ACC112 (cell line): ENCODE data around the gene HOXB7.

Experiments used
- H2AFZ ChIP-seq: fragments of 200-600 bp; sonication (generic); one replicate; pipeline ENCODE4 v1.6.0; 2017; ENCODE audit warnings: antibody characterized with exemption, low read length; ENCODE audit not compliant: unreplicated experiment
- H3K27ac ChIP-seq: fragments of 200-600 bp; sonication (generic); 2 replicates; pipeline ENCODE4 v1.5.1; 2014; ENCODE audit warnings: low read depth, mild to moderate bottlenecking, antibody characterized with exemption, low read length, moderate library complexity
- H3K27me3 ChIP-seq: fragments of 200-600 bp; sonication (generic); 2 replicates; pipeline ENCODE4 v1.6.1; 2014; ENCODE audit warnings: mild to moderate bottlenecking, antibody characterized with exemption, low read length, moderate library complexity, mixed read lengths; ENCODE audit not compliant: insufficient read depth
- H3K36me3 ChIP-seq: fragments of 200-600 bp; sonication (generic); 2 replicates; pipeline ENCODE4 v1.6.1; 2016; ENCODE audit warnings: mild to moderate bottlenecking, antibody characterized with exemption, low read length, moderate library complexity, mixed read lengths; ENCODE audit not compliant: insufficient read depth
- H3K4me1 ChIP-seq: fragments of 200-600 bp; sonication (generic); one replicate; pipeline ENCODE4 v1.6.1; 2016; ENCODE audit warnings: low read length, mixed read lengths; ENCODE audit not compliant: insufficient read depth, unreplicated experiment, control insufficient read depth
- H3K4me3 ChIP-seq: fragments of 200-600 bp; sonication (generic); 2 replicates; pipeline ENCODE4 v1.5.1; 2014; ENCODE audit warnings: mild to moderate bottlenecking, low read depth, low read length
- H3K79me2 ChIP-seq: fragments of 200-600 bp; sonication (generic); one replicate; pipeline ENCODE4 v1.6.0; 2016; ENCODE audit warnings: low read length; ENCODE audit not compliant: control insufficient read depth, unreplicated experiment, insufficient read depth

Gene HOXB7

DNA sequence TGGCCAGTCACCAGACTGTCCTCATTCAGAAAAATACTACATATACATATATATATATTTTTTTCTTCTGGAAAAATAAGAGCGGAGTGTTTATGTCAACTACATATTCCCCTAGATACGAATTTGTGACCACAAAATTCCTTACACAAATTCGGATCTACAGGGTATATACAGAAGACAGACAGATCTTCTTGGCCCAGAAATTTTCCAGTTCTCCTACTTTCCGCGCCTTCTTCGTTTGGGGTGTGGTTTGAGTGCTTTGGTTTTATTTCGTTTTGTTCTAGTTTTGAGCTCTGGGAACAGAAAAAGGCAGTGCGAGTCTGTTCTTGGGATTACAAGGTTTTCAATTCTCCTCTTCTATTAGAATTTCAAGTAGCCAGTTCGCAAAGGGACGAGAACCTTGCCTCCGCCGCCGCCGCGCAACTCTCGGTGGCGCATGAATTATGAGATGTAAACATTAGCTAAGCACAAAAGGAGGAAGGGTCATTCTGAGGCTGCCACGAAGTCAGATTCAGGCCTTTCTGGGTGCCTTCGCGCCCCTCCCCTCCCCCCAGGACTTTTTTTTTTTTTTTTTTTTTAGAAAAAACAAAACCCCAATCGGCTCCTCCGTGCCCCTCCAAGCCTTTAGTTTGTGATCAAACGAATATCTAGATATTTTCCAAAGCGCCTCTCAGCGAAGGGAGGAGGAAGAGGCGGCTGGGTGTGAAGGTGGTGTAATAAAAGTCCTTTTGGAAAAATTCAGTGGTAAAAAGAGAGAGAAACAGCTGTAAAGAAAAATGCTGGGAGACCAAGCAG, 30.9 kb downstream of the HOXB7 start:
- Histone ChIP-seq H3K27me3 (peaks cover 98% of the 10 kb centered on the region), H3K4me1 (no peaks in the 10 kb centered on the region), H3K4me3 (no peak overlapping the region), H3K79me2 (no peaks in the 10 kb centered on the region), H2AFZ (no peak overlapping the region), H3K27ac (no peak overlapping the region), H3K36me3 (no peaks in the 10 kb centered on the region)

GRCh38 chr17:48579471-48579759, 31.4 kb downstream of the HOXB7 start:
- Histone ChIP-seq H3K4me3 (no peak overlapping the region), H2AFZ (no peak overlapping the region), H3K27me3 (peaks cover 98% of the 10 kb centered on the region), H3K79me2 (no peaks in the 10 kb centered on the region), H3K27ac (no peak overlapping the region), H3K36me3 (no peaks in the 10 kb centered on the region), H3K4me1 (no peaks in the 10 kb centered on the region)

- H3K4me1 ChIP-seq, result no peaks in the 10 kb centered on the region
- H3K79me2 ChIP-seq, result no peaks in the 10 kb centered on the region
These were observed 32.0 kb downstream of the HOXB7 start for GRCh38 chr17:48578616-48579470.

DNA sequence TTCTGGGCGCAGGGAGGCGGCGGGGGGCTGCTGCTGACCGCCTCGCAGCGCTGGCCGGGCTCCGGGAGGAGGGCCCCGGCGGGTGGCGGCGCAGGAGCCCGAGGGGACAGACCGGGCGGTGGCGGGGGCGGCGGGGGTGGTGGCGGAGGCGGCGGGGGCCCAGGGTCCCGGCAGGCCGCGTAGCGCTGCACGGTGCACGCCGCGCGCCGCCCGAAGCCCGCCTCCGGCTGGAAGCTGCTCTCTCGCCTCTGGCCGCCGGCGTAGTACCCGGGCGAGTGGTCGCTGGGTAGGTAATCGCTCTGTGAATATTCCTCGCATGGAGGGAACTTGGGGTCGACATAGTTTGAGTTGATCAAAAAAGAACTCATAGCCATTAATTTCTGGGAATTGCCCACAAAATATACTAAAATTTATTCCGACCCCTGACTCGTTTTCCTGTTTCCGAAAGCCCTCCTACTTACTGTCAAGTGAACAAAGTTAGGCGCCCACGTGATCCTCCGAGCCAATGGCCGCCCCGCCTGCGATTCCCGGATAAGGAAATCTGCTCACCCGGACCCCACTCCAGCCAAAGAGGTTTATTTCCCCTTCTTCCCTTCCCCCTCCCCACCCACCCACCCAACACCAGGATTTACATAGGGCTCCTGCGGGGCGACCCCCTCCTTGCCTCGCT, 32.7 kb downstream of the HOXB7 start, which contains the start of gene HOXB4:
Gene HOXB4, minus strand, starts transcription at position 405 of the 670 bp plus-strand sequence. Its CDS starts 31 bp downstream, at position 374.
- Histone ChIP-seq H3K79me2 (no peaks in the 10 kb centered on the region), H3K27ac (no peak within 1 kb of the TSS), H3K27me3 (peaks cover 98% of the 10 kb centered on the region), H3K36me3 (no peaks in the 10 kb centered on the region), H3K4me1 (no peaks in the 10 kb centered on the region), H3K4me3 (no peak within 1 kb of the TSS), H2AFZ (no peak within 1 kb of the TSS)

More at GRCh38 chr17:48578616-48579470, 32.0 kb downstream of the HOXB7 start:
- peaks cover 98% of the 10 kb centered on the region for H3K27me3 ChIP-seq
- no peak overlapping the region for H2AFZ ChIP-seq
- no peak overlapping the region for H3K4me3 ChIP-seq
- H3K36me3 ChIP-seq, result no peaks in the 10 kb centered on the region
- no peak overlapping the region for H3K27ac ChIP-seq

DNA sequence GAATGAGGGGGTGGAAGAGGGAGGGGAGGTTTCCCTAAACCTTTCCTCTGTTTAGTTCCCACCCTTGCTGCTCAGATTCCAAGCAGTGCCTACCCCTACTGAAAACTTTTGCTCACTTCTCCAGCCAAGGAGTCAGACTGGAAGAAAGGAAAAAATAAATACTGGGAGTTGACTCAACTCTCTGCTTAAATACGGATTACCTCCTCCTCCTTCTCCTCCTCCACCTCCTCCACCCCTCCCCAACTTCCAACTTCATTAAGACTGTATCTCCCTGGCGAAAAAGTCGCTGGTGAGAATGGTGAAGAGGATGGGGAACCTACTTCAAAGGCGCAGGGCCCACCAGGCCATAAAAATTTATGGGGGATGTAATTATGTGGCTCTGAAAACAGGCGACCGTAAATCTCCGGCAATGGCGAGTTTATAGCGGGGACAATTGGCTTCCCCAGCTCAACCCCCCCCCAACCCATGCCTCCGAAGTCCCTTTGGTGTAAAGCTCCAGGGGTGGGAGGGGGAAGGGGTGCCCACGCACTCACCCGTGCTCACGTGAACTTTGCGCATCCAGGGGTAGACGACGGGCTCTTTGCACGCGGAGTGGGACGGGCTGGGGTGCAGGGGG, 33.4 kb downstream of the HOXB7 start:
- no peak overlapping the region for H3K27ac ChIP-seq
- H3K4me3 ChIP-seq, result no peak overlapping the region
- peaks cover 98% of the 10 kb centered on the region for H3K27me3 ChIP-seq
- H2AFZ ChIP-seq, result no peak overlapping the region
- H3K4me1 ChIP-seq, result no peaks in the 10 kb centered on the region
- no peaks in the 10 kb centered on the region for H3K36me3 ChIP-seq
- H3K79me2 ChIP-seq, result no peaks in the 10 kb centered on the region

DNA sequence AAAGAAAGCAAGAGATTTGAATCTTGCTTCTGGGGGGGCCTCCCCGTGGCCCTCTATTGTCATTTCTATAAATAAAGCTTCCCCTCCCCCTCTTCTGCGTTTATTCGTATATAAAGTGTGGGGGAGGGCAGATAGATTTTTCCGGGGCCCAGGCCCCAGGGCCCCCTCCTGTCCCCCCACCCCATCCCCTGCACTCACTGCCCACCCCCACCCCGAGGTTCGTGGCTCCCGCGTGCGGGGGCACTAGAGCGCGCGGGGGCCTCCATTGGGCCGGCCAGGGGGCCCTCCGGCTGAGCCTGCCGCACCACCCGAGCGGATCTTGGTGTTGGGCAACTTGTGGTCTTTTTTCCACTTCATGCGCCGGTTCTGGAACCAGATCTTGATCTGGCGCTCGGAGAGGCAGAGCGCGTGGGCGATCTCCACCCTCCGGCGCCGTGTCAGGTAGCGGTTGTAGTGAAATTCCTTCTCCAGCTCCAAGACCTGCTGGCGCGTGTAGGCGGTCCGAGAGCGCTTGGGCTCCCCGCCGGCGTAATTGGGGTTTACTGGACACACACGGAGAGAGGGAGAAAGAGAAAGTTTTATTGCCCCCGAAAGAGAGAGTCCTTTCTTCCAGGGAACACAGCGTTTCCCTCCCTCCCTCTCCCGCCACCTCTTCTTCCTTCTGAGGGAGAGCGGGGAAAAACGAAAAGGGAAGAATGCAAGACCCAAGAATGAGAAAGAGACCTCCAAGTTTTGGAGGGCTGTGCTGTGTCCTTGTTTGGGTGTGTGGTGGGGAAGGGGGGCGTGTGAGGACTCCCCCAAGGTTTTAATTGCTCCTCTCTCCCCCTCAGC, 34.1 kb downstream of the HOXB7 start:
- H3K4me3 ChIP-seq, result no peak overlapping the region
- H3K79me2 ChIP-seq, result no peaks in the 10 kb centered on the region
- H3K27ac ChIP-seq, result no peak overlapping the region
- no peak overlapping the region for H2AFZ ChIP-seq
- H3K4me1 ChIP-seq, result no peaks in the 10 kb centered on the region
- H3K36me3 ChIP-seq, result no peaks in the 10 kb centered on the region
- H3K27me3 ChIP-seq, result peaks cover 98% of the 10 kb centered on the region

GRCh38 chr17:48575673-48576478, 34.9 kb downstream of the HOXB7 start:
- peaks cover 98% of the 10 kb centered on the region for H3K27me3 ChIP-seq
- H3K4me3 ChIP-seq, result no peak overlapping the region
- H3K27ac ChIP-seq, result no peak overlapping the region
- no peaks in the 10 kb centered on the region for H3K36me3 ChIP-seq
- no peak overlapping the region for H2AFZ ChIP-seq
- no peaks in the 10 kb centered on the region for H3K79me2 ChIP-seq
- H3K4me1 ChIP-seq, result no peaks in the 10 kb centered on the region

- no peak overlapping the region for H3K27ac ChIP-seq
- no peaks in the 10 kb centered on the region for H3K36me3 ChIP-seq
- no peaks in the 10 kb centered on the region for H3K79me2 ChIP-seq
- H3K4me1 ChIP-seq, result no peaks in the 10 kb centered on the region
- no peak overlapping the region for H3K4me3 ChIP-seq
- peaks cover 98% of the 10 kb centered on the region for H3K27me3 ChIP-seq
- no peak overlapping the region for H2AFZ ChIP-seq
These were observed 35.7 kb downstream of the HOXB7 start for GRCh38 chr17:48575066-48575582.

GRCh38 chr17:48574505-48575065, 36.2 kb downstream of the HOXB7 start:
- no peaks in the 10 kb centered on the region for H3K36me3 ChIP-seq
- H3K27ac ChIP-seq, result no peak overlapping the region
- no peak overlapping the region for H2AFZ ChIP-seq
- H3K4me3 ChIP-seq, result no peak overlapping the region
- H3K27me3 ChIP-seq, result peaks cover 98% of the 10 kb centered on the region
- no peaks in the 10 kb centered on the region for H3K4me1 ChIP-seq
- no peaks in the 10 kb centered on the region for H3K79me2 ChIP-seq
